DND-41 (cell line): Measurements from ENCODE around the gene BRD1.

ENCODE experiments used
- ATAC-seq: fragments of 200-7000 bp; cut with Tn5 transposase; 3 replicates; pipeline ENCODE4 v1.9.1; 2021; ENCODE audit warnings: low read depth; ENCODE audit not compliant: insufficient read depth
- DNase-seq: peaks from one replicate; pipeline ENCODE4 v3.0.0-alpha.2; 2020
- H2AFZ ChIP-seq: 2 replicates; pipeline ENCODE4 v1.6.0; 2012; ENCODE audit warnings: low read depth, low read length
- H3K27ac ChIP-seq: 2 replicates; pipeline ENCODE4 v1.5.1; 2012; ENCODE audit warnings: low read length, inconsistent platforms
- H3K27me3 ChIP-seq: fragments of 200-600 bp; sonication (generic); 2 replicates; pipeline ENCODE4 v1.6.0; 2012; ENCODE audit warnings: low read length, mild to moderate bottlenecking, inconsistent platforms; ENCODE audit not compliant: insufficient read depth, poor library complexity
- H3K36me3 ChIP-seq: 2 replicates; pipeline ENCODE4 v1.5.1; 2012; ENCODE audit warnings: low read length, inconsistent platforms; ENCODE audit not compliant: insufficient read depth
- H3K4me1 ChIP-seq: 2 replicates; pipeline ENCODE4 v1.5.1; 2012; ENCODE audit warnings: mild to moderate bottlenecking, low read length; ENCODE audit not compliant: insufficient read depth
- H3K4me2 ChIP-seq: 2 replicates; pipeline ENCODE4 v1.6.0; 2012; ENCODE audit warnings: mild to moderate bottlenecking, moderate library complexity, low read length, inconsistent platforms; ENCODE audit not compliant: insufficient read depth
- H3K4me3 ChIP-seq, 2 experiments: fragments of 200-600 bp in 1 of 2; shearing (Covaris generic) in 1 of 2; 2 replicates each; pipeline ENCODE4 v1.5.1; 2012 to 2016; ENCODE audit warnings: inconsistent platforms in 2 of 2, low read length in 2 of 2, mild to moderate bottlenecking in 2 of 2, low read depth in 1 of 2, moderate library complexity in 1 of 2
- H3K79me2 ChIP-seq: 2 replicates; pipeline ENCODE4 v1.6.0; 2012; ENCODE audit warnings: low read length, inconsistent platforms; ENCODE audit not compliant: insufficient read depth
- H3K9ac ChIP-seq: 2 replicates; pipeline ENCODE4 v1.6.0; 2012; ENCODE audit warnings: low read depth, mild to moderate bottlenecking, inconsistent platforms, low read length, moderate library complexity
- H3K9me3 ChIP-seq: 2 replicates; pipeline ENCODE4 v1.5.1; 2012; ENCODE audit warnings: low read length, moderate library complexity, mild to moderate bottlenecking, inconsistent platforms; ENCODE audit not compliant: insufficient read depth, severe bottlenecking
- H4K20me1 ChIP-seq: 2 replicates; pipeline ENCODE4 v1.6.0; 2012; ENCODE audit warnings: low read length; ENCODE audit not compliant: insufficient read depth
- EZH2 ChIP-seq: IDR thresholded peaks from 3 replicates; pipeline ENCODE4 v1.6.1; 2012; ENCODE audit warnings: borderline replicate concordance, low read depth, mild to moderate bottlenecking, moderate library complexity, low read length, inconsistent platforms; ENCODE audit not compliant: severe bottlenecking
- TF ChIP-seq, protein P1 (sequence below): IDR thresholded peaks from 2 replicates; pipeline ENCODE4 v1.5.1; 2012; ENCODE audit warnings: borderline replicate concordance, low read length, moderate library complexity, mild to moderate bottlenecking; ENCODE audit not compliant: poor library complexity, severe bottlenecking; ENCODE audit errors: extremely low read depth

BRD1 gene

GRCh38 chr22:49803737-49804375, 23.8 kb downstream of the BRD1 start:
- H3K36me3 ChIP-seq, result peaks cover 85% of the 10 kb centered on the region
- H3K9me3 ChIP-seq, result no peaks in the 10 kb centered on the region
- H2AFZ ChIP-seq, result no peak overlapping the region
- no peak overlapping the region for H3K4me2 ChIP-seq
- H3K4me1 ChIP-seq, result no peaks in the 10 kb centered on the region
- ATAC-seq (no peak), DNase-seq (no peak)
- H3K4me3 ChIP-seq, result no peak overlapping the region
- H3K27ac ChIP-seq, result no peak overlapping the region
- H3K27me3 ChIP-seq, result no peaks in the 10 kb centered on the region
- peaks cover 93% of the 10 kb centered on the region for H4K20me1 ChIP-seq
- H3K9ac ChIP-seq, result no peak overlapping the region
- no peak for TF ChIP-seq EZH2
- TF ChIP-seq, protein P1, sequence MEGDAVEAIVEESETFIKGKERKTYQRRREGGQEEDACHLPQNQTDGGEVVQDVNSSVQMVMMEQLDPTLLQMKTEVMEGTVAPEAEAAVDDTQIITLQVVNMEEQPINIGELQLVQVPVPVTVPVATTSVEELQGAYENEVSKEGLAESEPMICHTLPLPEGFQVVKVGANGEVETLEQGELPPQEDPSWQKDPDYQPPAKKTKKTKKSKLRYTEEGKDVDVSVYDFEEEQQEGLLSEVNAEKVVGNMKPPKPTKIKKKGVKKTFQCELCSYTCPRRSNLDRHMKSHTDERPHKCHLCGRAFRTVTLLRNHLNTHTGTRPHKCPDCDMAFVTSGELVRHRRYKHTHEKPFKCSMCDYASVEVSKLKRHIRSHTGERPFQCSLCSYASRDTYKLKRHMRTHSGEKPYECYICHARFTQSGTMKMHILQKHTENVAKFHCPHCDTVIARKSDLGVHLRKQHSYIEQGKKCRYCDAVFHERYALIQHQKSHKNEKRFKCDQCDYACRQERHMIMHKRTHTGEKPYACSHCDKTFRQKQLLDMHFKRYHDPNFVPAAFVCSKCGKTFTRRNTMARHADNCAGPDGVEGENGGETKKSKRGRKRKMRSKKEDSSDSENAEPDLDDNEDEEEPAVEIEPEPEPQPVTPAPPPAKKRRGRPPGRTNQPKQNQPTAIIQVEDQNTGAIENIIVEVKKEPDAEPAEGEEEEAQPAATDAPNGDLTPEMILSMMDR, result no peak
- H3K79me2 ChIP-seq, result peaks cover 98% of the 10 kb centered on the region

DNA sequence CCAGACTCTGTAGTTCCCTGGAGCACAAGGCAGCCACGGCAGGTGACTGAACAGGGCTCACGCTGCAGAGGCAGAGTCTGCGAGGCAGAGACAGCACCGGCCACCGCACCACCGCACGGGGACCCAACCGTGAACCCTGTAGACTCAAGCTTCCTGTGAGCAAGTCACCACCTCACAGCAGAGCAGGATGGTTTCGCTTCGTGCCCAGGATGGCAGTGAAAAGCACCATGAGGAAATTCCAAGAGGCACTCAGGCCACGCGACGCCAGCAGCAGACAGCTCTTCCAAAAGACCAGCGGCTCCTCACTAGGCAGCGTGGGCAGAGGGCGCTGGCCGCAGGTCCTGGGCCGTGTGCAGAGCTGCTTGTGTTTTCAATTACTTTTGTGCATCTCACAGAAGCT, 24.5 kb downstream of the BRD1 start:
- Histone ChIP-seq H3K79me2 (peaks cover 98% of the 10 kb centered on the region), H3K4me3 (no peak overlapping the region), H3K4me1 (no peaks in the 10 kb centered on the region), H3K9me3 (no peaks in the 10 kb centered on the region), H4K20me1 (peaks cover 94% of the 10 kb centered on the region), H3K9ac (no peak overlapping the region), H3K36me3 (peaks cover 89% of the 10 kb centered on the region), H2AFZ (no peak overlapping the region), H3K27me3 (no peaks in the 10 kb centered on the region), H3K27ac (no peak overlapping the region), H3K4me2 (no peak overlapping the region)
- TF ChIP-seq, protein P1, result no peak
- no peak for TF ChIP-seq EZH2
- ATAC-seq, result no peak
- no peak for DNase-seq

DNA sequence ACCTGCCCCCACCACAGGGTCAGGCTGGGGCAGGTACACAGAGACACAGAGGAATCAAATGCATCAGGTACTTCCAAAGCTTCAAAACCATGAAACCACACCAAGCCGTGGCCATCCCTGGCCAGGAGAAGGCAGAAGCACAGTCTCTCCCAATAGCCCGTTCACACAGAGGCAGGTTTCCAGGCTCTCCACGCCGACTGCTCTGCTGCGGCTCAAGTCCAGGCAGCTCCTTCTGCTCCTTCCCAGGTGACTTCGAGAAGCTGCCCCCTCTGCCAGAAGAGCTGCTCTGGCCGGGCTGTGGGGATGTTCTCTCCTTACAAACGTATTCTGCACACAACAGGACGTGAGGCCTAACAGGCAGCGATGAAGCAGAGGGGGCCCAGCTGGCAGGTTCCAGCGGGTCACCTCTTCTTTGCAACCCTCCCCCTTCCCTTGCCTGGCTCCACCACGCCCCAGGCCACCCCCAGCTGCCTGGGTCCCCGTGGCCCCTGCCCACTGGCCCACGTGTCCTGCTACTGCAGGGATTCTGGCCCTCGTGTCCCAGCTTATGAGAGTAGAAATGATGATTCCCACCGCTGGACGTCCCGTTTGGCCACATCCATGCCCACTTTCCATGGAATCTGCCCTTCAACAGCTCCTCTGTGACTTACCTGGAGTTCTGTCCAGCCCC, 26.1 kb downstream of the BRD1 start:
- TF ChIP-seq, protein P1, result no peak
- TF ChIP-seq EZH2, result no peak
- DNase-seq (no peak), ATAC-seq (no peak)
- Histone ChIP-seq H3K27ac (no peak overlapping the region), H3K9me3 (no peaks in the 10 kb centered on the region), H3K4me1 (no peaks in the 10 kb centered on the region), H4K20me1 (peaks cover 93% of the 10 kb centered on the region), H3K27me3 (no peaks in the 10 kb centered on the region), H3K4me2 (no peak overlapping the region), H3K79me2 (peaks cover 94% of the 10 kb centered on the region), H3K36me3 (peaks cover 91% of the 10 kb centered on the region), H3K9ac (no peak overlapping the region), H2AFZ (no peak overlapping the region), H3K4me3 (no peak overlapping the region)
